ENCODE data around the gene CHERP. TPM values are rescaled to one million over a fixed set of nuclear protein-coding genes. Genes with fewer than 3 reads are reported as not detected.

Gene CHERP
- polyA plus RNA-seq, 3 donors: 13.4 to 22.1 (median 14.5) TPM

- WGBS, 3 donors: 59 to 82% (median 65%) methylated on average over 4 of the region's 4 CpGs
Measured at GRCh38 chr19:16579381-16579780, 37.1 kb upstream of the CHERP start.

GRCh38 chr19:16577531-16577985 lies 35.3 kb upstream of the CHERP start:
- no peak overlapping the region for H3K27ac ChIP-seq (ENCODE audit: low read depth, low read length)
- 51 to 77% (median 67%) methylated on average over 17 of the region's 17 CpGs for WGBS, 3 donors

More at GRCh38 chr19:16579381-16579780, 37.1 kb upstream of the CHERP start:
- no peak overlapping the region for H3K27ac ChIP-seq (ENCODE audit: low read depth, low read length)

- WGBS, 3 donors: 84 to 88% (median 87%) methylated on average over 48 to 52 of the region's 52 CpGs
- H3K27ac ChIP-seq (ENCODE audit: low read depth, low read length): no peak overlapping the region
Measured at GRCh38 chr19:16576690-16577530, 34.7 kb upstream of the CHERP start.

- 83 to 88% (median 83%) methylated on average over 48 of the region's 48 CpGs for WGBS, 3 donors
- no peak overlapping the region for H3K27ac ChIP-seq (ENCODE audit: low read depth, low read length)
Measured at GRCh38 chr19:16575861-16576689, 33.8 kb upstream of the CHERP start.

- H3K27ac ChIP-seq (ENCODE audit: low read depth, low read length): no peak overlapping the region
- 89 to 94% (median 91%) methylated on average over 2 of the region's 2 CpGs for WGBS, 3 donors
Measured at GRCh38 chr19:16575282-16575681, 33.0 kb upstream of the CHERP start.

- no peak overlapping the region for H3K27ac ChIP-seq (ENCODE audit: low read depth, low read length)
Measured at GRCh38 chr19:16573925-16574324, 31.7 kb upstream of the CHERP start.

GRCh38 chr19:16573296-16573695 lies 31.1 kb upstream of the CHERP start:
- 58 to 70% (median 67%) methylated on average over 13 of the region's 13 CpGs for WGBS, 3 donors

GRCh38 chr19:16572332-16573211 lies 30.3 kb upstream of the CHERP start, which contains the start of gene SLC35E1:
Gene SLC35E1 (minus strand): TSS chr19:16572415. CDS start chr19:16572364, 51 bp downstream.
- WGBS, 3 donors: 0 to 1% (median 1%) methylated on average over 65 to 83 of the region's 83 CpGs
- peak within 1 kb of the TSS; percentile 20 for H3K27ac ChIP-seq (ENCODE audit: low read depth, low read length)

More at GRCh38 chr19:16573296-16573695, 31.1 kb upstream of the CHERP start:
- H3K27ac ChIP-seq (ENCODE audit: low read depth, low read length): no peak overlapping the region

GRCh38 chr19:16571822-16572331 lies 29.6 kb upstream of the CHERP start:
- WGBS, 3 donors: 0 to 1% (median 1%) methylated on average over 65 to 75 of the region's 75 CpGs
- H3K27ac ChIP-seq (ENCODE audit: low read depth, low read length): peak overlapping the region; percentile 20

- WGBS, 3 donors: 7 to 14% (median 7%) methylated on average over 6 of the region's 6 CpGs
- no peak overlapping the region for H3K27ac ChIP-seq (ENCODE audit: low read depth, low read length)
Measured at GRCh38 chr19:16571283-16571682, 29.0 kb upstream of the CHERP start.

GRCh38 chr19:16569609-16570320 lies 27.5 kb upstream of the CHERP start:
- WGBS, 3 donors: 54 to 89% (median 87%) methylated on average over 17 of the region's 17 CpGs
- no peak overlapping the region for H3K27ac ChIP-seq (ENCODE audit: low read depth, low read length)

- WGBS, 3 donors: 91 to 95% (median 94%) methylated on average over 5 of the region's 5 CpGs
- no peak overlapping the region for H3K27ac ChIP-seq (ENCODE audit: low read depth, low read length)
Measured at GRCh38 chr19:16566702-16567101, 24.5 kb upstream of the CHERP start.

- H3K27ac ChIP-seq (ENCODE audit: low read depth, low read length): no peak overlapping the region
- WGBS, 3 donors: 41 to 58% (median 55%) methylated on average over 10 of the region's 10 CpGs
Measured at GRCh38 chr19:16566161-16566560, 23.9 kb upstream of the CHERP start.

GRCh38 chr19:16564842-16565241 lies 22.6 kb upstream of the CHERP start:
- H3K27ac ChIP-seq (ENCODE audit: low read depth, low read length): no peak overlapping the region
- WGBS, 3 donors: 26 to 90% (median 85%) methylated on average over 7 of the region's 7 CpGs

GRCh38 chr19:16562608-16563025 lies 20.4 kb upstream of the CHERP start:
- 77 to 95% (median 94%) methylated on average over 6 of the region's 6 CpGs for WGBS, 3 donors
- no peak overlapping the region for H3K27ac ChIP-seq (ENCODE audit: low read depth, low read length)

- H3K27ac ChIP-seq (ENCODE audit: low read depth, low read length): no peak overlapping the region
- WGBS, 3 donors: 75 to 89% (median 87%) methylated on average over 8 of the region's 8 CpGs
Measured at GRCh38 chr19:16561382-16561781, 19.1 kb upstream of the CHERP start.

- no peak overlapping the region for H3K27ac ChIP-seq (ENCODE audit: low read depth, low read length)
- WGBS, 3 donors: 87 to 90% (median 87%) methylated on average over 10 of the region's 10 CpGs
Measured at GRCh38 chr19:16559780-16560276, 17.6 kb upstream of the CHERP start.
